Spinal cord (tissue), 10 donors: ENCODE results near the gene ITGB3. TPM values are rescaled to one million over a fixed set of nuclear protein-coding genes. Genes with fewer than 3 reads are reported as not detected.
A peak's percentile ranks its signal among the peaks of the same experiment; 100 is the strongest.

ENCODE experiments used
- DNase-seq, 6 donors: peaks; one replicate each; pipeline versions ENCODE4 v3.0.0 to v3.0.0-alpha.2; 2013 to 2015; ENCODE audit warnings: low spot score in 6 of 6, low read depth in 4 of 6
- H3K27ac ChIP-seq: one replicate; pipeline ENCODE4 v1.5.1; 2013; ENCODE audit warnings: low read depth, low read length, control low read depth
- H3K27me3 ChIP-seq: one replicate; pipeline ENCODE4 v1.6.1; 2013; ENCODE audit warnings: low read length; ENCODE audit not compliant: control insufficient read depth, insufficient read depth
- H3K36me3 ChIP-seq: one replicate; pipeline ENCODE4 v1.6.1; 2013; ENCODE audit warnings: low read length; ENCODE audit not compliant: control insufficient read depth, insufficient read depth
- H3K4me1 ChIP-seq: one replicate; pipeline ENCODE4 v1.6.1; 2013; ENCODE audit warnings: low read length; ENCODE audit not compliant: control insufficient read depth, insufficient read depth
- H3K4me3 ChIP-seq: one replicate; pipeline ENCODE4 v1.5.1; 2013; ENCODE audit warnings: low read depth, low read length, control low read depth
- H3K9me3 ChIP-seq: one replicate; pipeline ENCODE4 v1.6.1; 2013; ENCODE audit warnings: low read length; ENCODE audit not compliant: control insufficient read depth, insufficient read depth
- WGBS: methylation state at CpG from one replicate; pipeline ENCODE4 v1.1.5; 2013; ENCODE audit warnings: missing lambda C conversion rate; ENCODE audit not compliant: insufficient coverage; 5-methylcytosine and 5-hydroxymethylcytosine counted together
- polyA plus RNA-seq, 2 donors: library from polyadenylated mRNA; unstranded; fragments of 120-200 nt; gene quantifications; one replicate each; pipeline ENCODE4 v1.2.1, GENCODE V29; 2013; ENCODE audit not compliant: insufficient read length in 2 of 2
- total RNA-seq, 2 donors: library from RNA; depleted of rRNA in 1 of 2; stranded (reverse); fragments of 120-200 nt in 1 of 2; fragments of >200 nt in 1 of 2; gene quantifications; one replicate each; pipeline versions ENCODE4 v1.2.3 to v1.2.4, GENCODE V29; 2013 to 2014
- donor health status: healthy.

ITGB3 gene
- total and polyA plus RNA-seq, 4 donors = 2.6 to 7.5 (median 3.6) TPM

DNA sequence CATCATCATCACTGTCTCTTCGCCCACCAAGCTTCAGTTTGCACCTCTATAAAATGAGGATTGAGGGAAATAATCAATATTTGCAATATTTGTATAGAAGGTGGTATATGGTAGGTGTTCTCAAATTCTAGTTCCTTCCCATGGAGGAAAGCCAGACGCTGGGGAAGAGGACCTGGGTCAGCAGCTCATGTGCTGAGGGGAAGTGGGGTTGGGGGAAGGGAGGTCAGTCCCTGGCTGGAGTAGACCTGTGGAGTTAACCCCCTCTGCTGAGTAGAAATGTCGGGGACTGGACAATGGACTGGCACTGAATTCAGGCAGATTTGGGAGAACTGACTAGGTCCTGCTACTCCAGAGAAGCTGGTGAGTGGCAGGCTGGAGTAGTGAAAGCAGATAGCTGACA lies 12.8 kb upstream of the ITGB3 start:
- Histone ChIP-seq H3K4me3 (no peak overlapping the region), H3K27me3 (no peaks in the 10 kb centered on the region), H3K9me3 (no peaks in the 10 kb centered on the region), H3K4me1 (peaks cover 8% of the 10 kb centered on the region), H3K27ac (no peak overlapping the region), H3K36me3 (no peaks in the 10 kb centered on the region)
- no peak for DNase-seq
- 60% methylated on average over 2 of the region's 3 CpGs for WGBS

GRCh38 chr17:47242648-47243047 lies 11.0 kb upstream of the ITGB3 start:
- Histone ChIP-seq H3K36me3 (no peaks in the 10 kb centered on the region), H3K27ac (no peak overlapping the region), H3K4me1 (peaks cover 8% of the 10 kb centered on the region), H3K9me3 (no peaks in the 10 kb centered on the region), H3K4me3 (no peak overlapping the region), H3K27me3 (no peaks in the 10 kb centered on the region)
- DNase-seq = no peak
- WGBS = 100% methylated on average over 1 of the region's 2 CpGs

GRCh38 chr17:47243737-47244598 lies 9.7 kb upstream of the ITGB3 start:
- DNase-seq = no peak
- H3K36me3 ChIP-seq = no peaks in the 10 kb centered on the region
- 87% methylated on average over 7 of the region's 9 CpGs for WGBS
- H3K4me1 ChIP-seq = peaks cover 8% of the 10 kb centered on the region
- no peaks in the 10 kb centered on the region for H3K27me3 ChIP-seq
- H3K27ac ChIP-seq = no peak overlapping the region
- no peaks in the 10 kb centered on the region for H3K9me3 ChIP-seq
- no peak overlapping the region for H3K4me3 ChIP-seq

- H3K4me1 ChIP-seq = peaks cover 6% of the 10 kb centered on the region
- H3K4me3 ChIP-seq = no peak overlapping the region
- no peak for DNase-seq
- no peaks in the 10 kb centered on the region for H3K9me3 ChIP-seq
- WGBS = 92% methylated on average over 2 of the region's 2 CpGs
- H3K27me3 ChIP-seq = no peaks in the 10 kb centered on the region
- H3K27ac ChIP-seq = no peak overlapping the region
- H3K36me3 ChIP-seq = no peaks in the 10 kb centered on the region
Observed at GRCh38 chr17:47244697-47245096, 8.9 kb upstream of the ITGB3 start.

DNA sequence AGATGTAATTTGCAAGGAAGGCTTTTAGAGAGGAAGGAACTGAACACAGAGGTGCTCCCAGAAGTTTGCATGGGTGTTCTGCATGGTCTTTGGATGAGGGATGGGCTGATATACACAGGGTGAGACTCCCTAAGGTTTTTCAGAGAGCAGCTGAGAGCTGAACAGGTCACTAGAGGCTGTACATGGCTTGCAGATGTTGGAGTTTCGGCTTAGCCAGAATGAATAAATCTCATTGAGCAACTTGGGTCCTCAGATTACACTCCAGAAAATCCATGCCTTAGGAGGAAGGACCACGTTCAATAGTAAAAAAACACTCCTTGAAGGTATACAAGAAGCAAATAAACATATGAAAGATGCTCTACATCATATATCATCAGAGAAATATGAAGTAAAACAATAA lies 7.5 kb upstream of the ITGB3 start:
- Histone ChIP-seq H3K27me3 (no peaks in the 10 kb centered on the region), H3K4me1 (no peaks in the 10 kb centered on the region), H3K27ac (no peak overlapping the region), H3K36me3 (no peaks in the 10 kb centered on the region), H3K9me3 (no peaks in the 10 kb centered on the region), H3K4me3 (no peak overlapping the region)
- no peak for DNase-seq
- WGBS = no CpG with 5 or more reads among the region's 2 CpGs

- Histone ChIP-seq H3K36me3 (no peaks in the 10 kb centered on the region), H3K27ac (no peak overlapping the region), H3K4me3 (no peak overlapping the region), H3K9me3 (no peaks in the 10 kb centered on the region), H3K4me1 (peaks cover 12% of the 10 kb centered on the region), H3K27me3 (peaks cover 14% of the 10 kb centered on the region)
- no CpG with 5 or more reads among the region's 2 CpGs for WGBS
- no peak for DNase-seq
Observed at GRCh38 chr17:47250855-47251254, 2.8 kb upstream of the ITGB3 start.

DNA sequence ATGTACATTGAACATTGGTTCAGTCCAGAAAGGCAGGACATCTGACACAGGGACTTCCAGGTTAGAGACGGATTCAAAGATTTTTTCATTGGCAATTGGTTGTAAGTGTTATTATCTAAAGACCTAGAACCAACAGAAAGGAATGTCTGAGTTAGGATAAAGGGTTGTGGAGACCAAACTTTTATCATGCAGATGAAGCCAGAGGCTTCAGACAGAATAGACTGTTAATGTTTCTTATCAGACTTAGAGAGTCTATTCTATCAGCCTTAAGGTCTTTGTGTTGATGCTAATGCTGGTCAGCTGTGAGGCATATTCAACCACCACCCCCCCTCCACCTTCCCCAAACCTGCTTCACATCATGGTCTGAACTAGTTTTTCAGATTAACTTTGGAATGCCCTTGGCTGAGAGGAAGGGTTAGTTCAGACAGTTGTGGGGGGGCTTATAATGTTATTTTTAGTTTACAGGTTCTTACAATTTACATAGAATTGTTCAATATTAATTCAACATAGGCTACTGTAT lies 2.1 kb upstream of the ITGB3 start:
- H3K27ac ChIP-seq = no peak overlapping the region
- no peak overlapping the region for H3K4me3 ChIP-seq
- peaks cover 16% of the 10 kb centered on the region for H3K27me3 ChIP-seq
- H3K9me3 ChIP-seq = no peaks in the 10 kb centered on the region
- H3K4me1 ChIP-seq = peaks cover 12% of the 10 kb centered on the region
- no CpG with 5 or more reads among the region's 1 CpG for WGBS
- DNase-seq = no peak
- H3K36me3 ChIP-seq = no peaks in the 10 kb centered on the region

- DNase-seq = no peak
- peaks cover 16% of the 10 kb centered on the region for H3K27me3 ChIP-seq
- WGBS = 92% methylated on average over 1 of the region's 1 CpG
- peaks cover 12% of the 10 kb centered on the region for H3K4me1 ChIP-seq
- no peaks in the 10 kb centered on the region for H3K9me3 ChIP-seq
- H3K27ac ChIP-seq = no peak overlapping the region
- no peaks in the 10 kb centered on the region for H3K36me3 ChIP-seq
- H3K4me3 ChIP-seq = no peak overlapping the region
Observed at GRCh38 chr17:47252209-47252608, 1.4 kb upstream of the ITGB3 start.

DNA sequence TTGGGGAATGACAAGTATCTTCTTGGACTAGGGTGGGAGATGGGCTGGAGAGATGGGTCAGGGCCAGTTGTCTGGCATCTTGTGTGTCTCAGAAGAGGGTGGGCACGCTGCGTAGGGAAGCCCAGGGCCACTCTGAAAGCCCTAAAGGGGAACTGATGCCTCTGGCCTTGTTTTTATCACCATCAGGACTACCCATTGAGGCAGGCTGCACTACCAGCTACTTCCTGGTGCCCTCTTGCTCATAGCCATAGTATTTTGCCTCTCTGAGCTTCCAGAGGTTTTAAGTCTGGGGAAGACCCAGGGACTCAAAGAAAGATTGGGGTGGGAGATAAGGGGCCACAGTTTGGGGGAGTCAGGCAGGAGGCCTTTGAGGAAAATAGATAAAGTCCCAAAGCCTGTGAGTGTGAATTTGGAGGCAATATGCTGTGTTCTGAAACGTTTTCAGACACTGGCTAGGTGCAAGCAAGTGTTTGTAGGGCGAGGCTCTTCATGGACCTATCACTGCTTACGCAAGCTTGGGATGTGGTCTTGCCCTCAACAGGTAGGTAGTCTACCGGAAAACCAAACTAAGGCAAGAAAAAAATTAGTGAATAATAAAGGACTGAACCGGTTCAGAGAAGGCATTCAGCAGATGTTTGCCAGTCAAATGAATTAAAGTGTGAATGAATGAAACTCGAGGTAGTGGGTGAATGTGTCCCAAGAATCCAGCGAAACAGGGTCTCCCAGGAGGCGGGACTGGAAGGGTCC lies 688 bp upstream of the ITGB3 start:
- Histone ChIP-seq H3K27me3 (peaks cover 18% of the 10 kb centered on the region), H3K4me1 (peaks cover 12% of the 10 kb centered on the region), H3K4me3 (peak overlapping the region; percentile 52), H3K36me3 (no peaks in the 10 kb centered on the region), H3K9me3 (no peaks in the 10 kb centered on the region), H3K27ac (no peak overlapping the region)
- 69% methylated on average over 10 of the region's 10 CpGs for WGBS
- DNase-seq = no peak
